GM12878 (cell line): Measurements from ENCODE around the gene CCNB1IP1. TPM values are rescaled to one million over a fixed set of nuclear protein-coding genes. Genes with fewer than 3 reads are reported as not detected.

Source experiments
- CBFB ChIP-seq: IDR thresholded peaks from 2 replicates; pipeline ENCODE4 v1.6.1; 2016; ENCODE audit warnings: antibody characterized with exemption, low read depth
- CREB1 ChIP-seq: IDR thresholded peaks from 2 replicates; pipeline ENCODE4 v1.6.1; 2012; ENCODE audit warnings: low read depth, mild to moderate bottlenecking, inconsistent platforms
- EGR1 ChIP-seq, 2 experiments: IDR thresholded peaks; 1 replicate in 1 of 2; 2 replicates in 1 of 2; pipeline ENCODE4 v1.6.1; 2011 to 2012; ENCODE audit warnings: low read depth in 2 of 2, low read length in 2 of 2, borderline replicate concordance in 1 of 2, mild to moderate bottlenecking in 1 of 2, moderate library complexity in 1 of 2
- MEF2B ChIP-seq: fragments of 450-650 bp; IDR thresholded peaks from 2 replicates; pipeline ENCODE4 v1.6.1; 2018; ENCODE audit warnings: mild to moderate bottlenecking, moderate library complexity; ENCODE audit not compliant: partially characterized antibody, poor library complexity, severe bottlenecking
- MXI1 ChIP-seq: fragments of 150-350 bp; IDR thresholded peaks from 2 replicates; pipeline ENCODE4 v1.6.1; 2011; ENCODE audit warnings: low read depth, mild to moderate bottlenecking, inconsistent platforms, low read length, improper control_type of control experiment
- NFIC ChIP-seq: IDR thresholded peaks from 2 replicates; pipeline ENCODE4 v1.6.1; 2012; ENCODE audit warnings: low read depth, mild to moderate bottlenecking, inconsistent platforms, low read length, moderate library complexity
- RAD21 ChIP-seq: IDR thresholded peaks from 2 replicates; pipeline ENCODE4 v1.6.1; 2011; ENCODE audit warnings: mild to moderate bottlenecking, low read depth, low read length, moderate library complexity; ENCODE audit not compliant: insufficient read depth
- RELA ChIP-seq: fragments of 450-650 bp; IDR thresholded peaks from 2 replicates; pipeline ENCODE4 v1.8.0; 2014; ENCODE audit warnings: borderline replicate concordance; ENCODE audit not compliant: partially characterized antibody
- SMARCA5 ChIP-seq: fragments of 450-650 bp; IDR thresholded peaks from 2 replicates; pipeline ENCODE4 v1.6.1; 2017; ENCODE audit warnings: mild to moderate bottlenecking
- SRF ChIP-seq, 2 experiments: IDR thresholded peaks; 2 replicates each; pipeline ENCODE4 v1.6.1; 2011; ENCODE audit warnings: low read depth in 2 of 2, low read length in 2 of 2, mild to moderate bottlenecking in 1 of 2, moderate library complexity in 1 of 2
- STAT3 ChIP-seq: IDR thresholded peaks from 2 replicates; pipeline ENCODE4 v1.6.1; 2011; ENCODE audit warnings: low read depth, low read length, improper control_type of control experiment
- YBX1 ChIP-seq: fragments of 450-650 bp; IDR thresholded peaks from 2 replicates; pipeline ENCODE4 v1.6.1; 2016; ENCODE audit warnings: antibody characterized with exemption
- YY1 ChIP-seq: IDR thresholded peaks from 2 replicates; pipeline ENCODE4 v1.6.1; 2011; ENCODE audit warnings: low read depth, mild to moderate bottlenecking, low read length
- ZNF24 ChIP-seq: fragments of 450-650 bp; IDR thresholded peaks from 2 replicates; pipeline ENCODE4 v1.6.1; 2017; ENCODE audit warnings: antibody characterized with exemption, mild to moderate bottlenecking
- polyA plus RNA-seq, 11 experiments: library from polyadenylated mRNA; depleted of rRNA in 4 of 11; unstranded in 6 of 11; stranded (reverse) in 5 of 11; fragments of >200 nt; fragmentation: Nextera tagmentation in 4 of 11; fragmentation: Illumina TruSeq in 1 of 11; extraction: Ambion mirVana in 4 of 11; extraction: Trizol in 1 of 11; gene quantifications; 1 replicate in 1 of 11; 2 replicates in 10 of 11; pipeline versions ENCODE4 v1.2.1 to v1.2.3, GENCODE V29; 2011 to 2016; ENCODE audit warnings: inconsistent platforms in 2 of 11, missing spikeins in 2 of 11, low read depth in 1 of 11
- total RNA-seq, 4 experiments: library from RNA; depleted of rRNA in 3 of 4; stranded (reverse); fragments of >200 nt in 3 of 4; fragmentation: Illumina TruSeq in 1 of 4; extraction: Trizol in 1 of 4; gene quantifications; 2 replicates each; pipeline versions ENCODE4 v1.2.1 to v1.2.3, GENCODE V29; 2013 to 2021
- TF ChIP-seq, protein P1 (sequence below): fragments of 150-350 bp; IDR thresholded peaks from 2 replicates; pipeline ENCODE4 v1.6.1; 2016; ENCODE audit warnings: low read depth, low read length
- TF ChIP-seq, protein P2 (sequence below): fragments of 450-650 bp; IDR thresholded peaks from 2 replicates; pipeline ENCODE4 v1.6.1; 2014; ENCODE audit warnings: mild to moderate bottlenecking
- TF ChIP-seq, protein P3 (sequence below): fragments of 450-650 bp; IDR thresholded peaks from 2 replicates; pipeline ENCODE4 v1.6.1; 2017; ENCODE audit warnings: mild to moderate bottlenecking, low read depth, inconsistent platforms; ENCODE audit not compliant: poor library complexity, severe bottlenecking
- TF ChIP-seq, protein P4 (sequence below): fragments of 450-650 bp; IDR thresholded peaks from 2 replicates; pipeline ENCODE4 v1.6.1; 2018; ENCODE audit warnings: mild to moderate bottlenecking, low read depth, moderate library complexity; ENCODE audit not compliant: partially characterized antibody
- TF ChIP-seq, protein P5 (sequence below): fragments of 450-650 bp; IDR thresholded peaks from 2 replicates; pipeline ENCODE4 v1.6.1; 2016; ENCODE audit warnings: mild to moderate bottlenecking

Gene CCNB1IP1
- total and polyA plus RNA-seq, 10 of the 15 experiments (the other 5 are each of a cell fraction or from before 2014, with no cell fraction given), result 20.4 to 165 (median 86.5) TPM

DNA sequence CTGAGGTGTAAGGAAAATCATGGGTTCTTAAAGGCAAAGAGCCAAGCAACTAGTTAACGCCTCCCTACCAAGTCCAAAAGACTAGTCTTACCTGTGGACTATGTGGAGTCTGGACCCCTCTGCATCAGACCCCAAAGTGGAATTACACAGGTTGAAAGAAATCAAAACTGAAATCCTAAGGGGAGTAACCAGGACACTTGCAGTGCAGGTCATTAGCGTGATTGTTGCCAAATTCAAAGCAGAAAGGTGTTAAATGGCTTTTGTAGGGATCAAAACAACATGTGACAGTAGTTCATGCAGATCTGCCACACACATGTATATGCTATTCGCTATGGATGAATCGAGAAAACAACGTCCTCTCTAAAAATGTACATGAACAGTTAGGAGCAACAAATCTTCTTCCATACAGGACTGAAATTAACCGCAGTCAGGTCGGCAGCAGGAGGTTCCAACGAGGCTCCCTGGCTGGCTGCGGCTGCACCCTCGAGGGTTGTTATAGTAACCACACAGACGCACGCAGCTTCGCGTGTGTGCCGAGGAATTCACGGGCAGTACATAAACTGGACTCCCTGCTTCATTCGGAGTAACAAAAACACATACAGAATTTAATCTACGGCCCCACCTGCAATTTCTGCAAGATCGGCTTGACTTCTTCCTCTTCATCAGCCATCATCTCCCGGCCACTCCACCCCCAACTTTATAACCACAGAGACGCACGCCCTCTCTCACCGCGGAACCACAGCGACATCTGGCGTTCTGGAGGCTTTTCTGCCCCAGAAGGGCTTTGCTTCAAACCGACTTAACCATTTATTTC, 27.6 kb downstream of the CCNB1IP1 start, which contains the start of gene TTC5 (continued):
- TF ChIP-seq EGR1 (IDR thresholded peaks at IDR 0.05; ENCODE audit: borderline replicate concordance in 1 of 2, low read depth in 2 of 2, low read length in 2 of 2) (peak in 1 of 2 experiments; percentile 89; a peak in 2 of 3 replicates), ZNF24 (no peak), CREB1 (peak; percentile 54; the same call in 1 of the 2 replicates), RELA (peak; percentile 73), YY1 (peak; percentile 94), STAT3 (no peak), RAD21 (peak; percentile 76), CBFB (peak; percentile 77; the same call in 1 of the 2 replicates), MXI1 (peak; percentile 65), SMARCA5 (peak; percentile 71; the same call in 1 of the 2 replicates), NFIC (no peak), MEF2B (no peak), SRF (IDR thresholded peaks at IDR 0.05; ENCODE audit: low read depth in 2 of 2, low read length in 2 of 2) (no peak), YBX1 (no peak)
- TF ChIP-seq, protein P1, sequence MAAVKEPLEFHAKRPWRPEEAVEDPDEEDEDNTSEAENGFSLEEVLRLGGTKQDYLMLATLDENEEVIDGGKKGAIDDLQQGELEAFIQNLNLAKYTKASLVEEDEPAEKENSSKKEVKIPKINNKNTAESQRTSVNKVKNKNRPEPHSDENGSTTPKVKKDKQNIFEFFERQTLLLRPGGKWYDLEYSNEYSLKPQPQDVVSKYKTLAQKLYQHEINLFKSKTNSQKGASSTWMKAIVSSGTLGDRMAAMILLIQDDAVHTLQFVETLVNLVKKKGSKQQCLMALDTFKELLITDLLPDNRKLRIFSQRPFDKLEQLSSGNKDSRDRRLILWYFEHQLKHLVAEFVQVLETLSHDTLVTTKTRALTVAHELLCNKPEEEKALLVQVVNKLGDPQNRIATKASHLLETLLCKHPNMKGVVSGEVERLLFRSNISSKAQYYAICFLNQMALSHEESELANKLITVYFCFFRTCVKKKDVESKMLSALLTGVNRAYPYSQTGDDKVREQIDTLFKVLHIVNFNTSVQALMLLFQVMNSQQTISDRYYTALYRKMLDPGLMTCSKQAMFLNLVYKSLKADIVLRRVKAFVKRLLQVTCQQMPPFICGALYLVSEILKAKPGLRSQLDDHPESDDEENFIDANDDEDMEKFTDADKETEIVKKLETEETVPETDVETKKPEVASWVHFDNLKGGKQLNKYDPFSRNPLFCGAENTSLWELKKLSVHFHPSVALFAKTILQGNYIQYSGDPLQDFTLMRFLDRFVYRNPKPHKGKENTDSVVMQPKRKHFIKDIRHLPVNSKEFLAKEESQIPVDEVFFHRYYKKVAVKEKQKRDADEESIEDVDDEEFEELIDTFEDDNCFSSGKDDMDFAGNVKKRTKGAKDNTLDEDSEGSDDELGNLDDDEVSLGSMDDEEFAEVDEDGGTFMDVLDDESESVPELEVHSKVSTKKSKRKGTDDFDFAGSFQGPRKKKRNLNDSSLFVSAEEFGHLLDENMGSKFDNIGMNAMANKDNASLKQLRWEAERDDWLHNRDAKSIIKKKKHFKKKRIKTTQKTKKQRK, result no peak
- TF ChIP-seq, protein P2, sequence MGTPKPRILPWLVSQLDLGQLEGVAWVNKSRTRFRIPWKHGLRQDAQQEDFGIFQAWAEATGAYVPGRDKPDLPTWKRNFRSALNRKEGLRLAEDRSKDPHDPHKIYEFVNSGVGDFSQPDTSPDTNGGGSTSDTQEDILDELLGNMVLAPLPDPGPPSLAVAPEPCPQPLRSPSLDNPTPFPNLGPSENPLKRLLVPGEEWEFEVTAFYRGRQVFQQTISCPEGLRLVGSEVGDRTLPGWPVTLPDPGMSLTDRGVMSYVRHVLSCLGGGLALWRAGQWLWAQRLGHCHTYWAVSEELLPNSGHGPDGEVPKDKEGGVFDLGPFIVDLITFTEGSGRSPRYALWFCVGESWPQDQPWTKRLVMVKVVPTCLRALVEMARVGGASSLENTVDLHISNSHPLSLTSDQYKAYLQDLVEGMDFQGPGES, result no peak
- TF ChIP-seq, protein P3, sequence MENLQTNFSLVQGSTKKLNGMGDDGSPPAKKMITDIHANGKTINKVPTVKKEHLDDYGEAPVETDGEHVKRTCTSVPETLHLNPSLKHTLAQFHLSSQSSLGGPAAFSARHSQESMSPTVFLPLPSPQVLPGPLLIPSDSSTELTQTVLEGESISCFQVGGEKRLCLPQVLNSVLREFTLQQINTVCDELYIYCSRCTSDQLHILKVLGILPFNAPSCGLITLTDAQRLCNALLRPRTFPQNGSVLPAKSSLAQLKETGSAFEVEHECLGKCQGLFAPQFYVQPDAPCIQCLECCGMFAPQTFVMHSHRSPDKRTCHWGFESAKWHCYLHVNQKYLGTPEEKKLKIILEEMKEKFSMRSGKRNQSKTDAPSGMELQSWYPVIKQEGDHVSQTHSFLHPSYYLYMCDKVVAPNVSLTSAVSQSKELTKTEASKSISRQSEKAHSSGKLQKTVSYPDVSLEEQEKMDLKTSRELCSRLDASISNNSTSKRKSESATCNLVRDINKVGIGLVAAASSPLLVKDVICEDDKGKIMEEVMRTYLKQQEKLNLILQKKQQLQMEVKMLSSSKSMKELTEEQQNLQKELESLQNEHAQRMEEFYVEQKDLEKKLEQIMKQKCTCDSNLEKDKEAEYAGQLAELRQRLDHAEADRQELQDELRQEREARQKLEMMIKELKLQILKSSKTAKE, result peak; percentile 55
- TF ChIP-seq, protein P4, sequence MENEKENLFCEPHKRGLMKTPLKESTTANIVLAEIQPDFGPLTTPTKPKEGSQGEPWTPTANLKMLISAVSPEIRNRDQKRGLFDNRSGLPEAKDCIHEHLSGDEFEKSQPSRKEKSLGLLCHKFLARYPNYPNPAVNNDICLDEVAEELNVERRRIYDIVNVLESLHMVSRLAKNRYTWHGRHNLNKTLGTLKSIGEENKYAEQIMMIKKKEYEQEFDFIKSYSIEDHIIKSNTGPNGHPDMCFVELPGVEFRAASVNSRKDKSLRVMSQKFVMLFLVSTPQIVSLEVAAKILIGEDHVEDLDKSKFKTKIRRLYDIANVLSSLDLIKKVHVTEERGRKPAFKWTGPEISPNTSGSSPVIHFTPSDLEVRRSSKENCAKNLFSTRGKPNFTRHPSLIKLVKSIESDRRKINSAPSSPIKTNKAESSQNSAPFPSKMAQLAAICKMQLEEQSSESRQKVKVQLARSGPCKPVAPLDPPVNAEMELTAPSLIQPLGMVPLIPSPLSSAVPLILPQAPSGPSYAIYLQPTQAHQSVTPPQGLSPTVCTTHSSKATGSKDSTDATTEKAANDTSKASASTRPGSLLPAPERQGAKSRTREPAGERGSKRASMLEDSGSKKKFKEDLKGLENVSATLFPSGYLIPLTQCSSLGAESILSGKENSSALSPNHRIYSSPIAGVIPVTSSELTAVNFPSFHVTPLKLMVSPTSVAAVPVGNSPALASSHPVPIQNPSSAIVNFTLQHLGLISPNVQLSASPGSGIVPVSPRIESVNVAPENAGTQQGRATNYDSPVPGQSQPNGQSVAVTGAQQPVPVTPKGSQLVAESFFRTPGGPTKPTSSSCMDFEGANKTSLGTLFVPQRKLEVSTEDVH, result peak; percentile 45
- TF ChIP-seq, protein P5, sequence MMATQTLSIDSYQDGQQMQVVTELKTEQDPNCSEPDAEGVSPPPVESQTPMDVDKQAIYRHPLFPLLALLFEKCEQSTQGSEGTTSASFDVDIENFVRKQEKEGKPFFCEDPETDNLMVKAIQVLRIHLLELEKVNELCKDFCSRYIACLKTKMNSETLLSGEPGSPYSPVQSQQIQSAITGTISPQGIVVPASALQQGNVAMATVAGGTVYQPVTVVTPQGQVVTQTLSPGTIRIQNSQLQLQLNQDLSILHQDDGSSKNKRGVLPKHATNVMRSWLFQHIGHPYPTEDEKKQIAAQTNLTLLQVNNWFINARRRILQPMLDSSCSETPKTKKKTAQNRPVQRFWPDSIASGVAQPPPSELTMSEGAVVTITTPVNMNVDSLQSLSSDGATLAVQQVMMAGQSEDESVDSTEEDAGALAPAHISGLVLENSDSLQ, result no peak
